SK-N-SH treated with all-trans-retinoic acid at 6 μM for 48 hours (cell line): ENCODE results near the gene MRM3.
"Not testable (repeated sequence)": the region's sequence is repeated elsewhere in the genome, so short reads cannot be mapped to it uniquely, and the experiment has no call there.

Experiments
- ARNTL ChIP-seq: fragments of 450-650 bp; formaldehyde crosslinking; IDR thresholded peaks from 2 replicates; pipeline ENCODE4 v1.5.0; 2020; ENCODE audit warnings: low read depth, mild to moderate bottlenecking, moderate library complexity, borderline replicate concordance
- CREB5 ChIP-seq: fragments of 250-450 bp; sonication (Bioruptor Pico); IDR thresholded peaks from 2 replicates; pipeline ENCODE4 v1.5.1; 2020; ENCODE audit warnings: low read depth, mild to moderate bottlenecking, moderate library complexity
- CSRNP3 ChIP-seq: fragments of 250-450 bp; sonication (Bioruptor Pico); IDR thresholded peaks from 2 replicates; pipeline ENCODE4 v1.5.1; 2021; ENCODE audit warnings: mild to moderate bottlenecking, moderate library complexity
- GLIS3 ChIP-seq: fragments of 250-450 bp; sonication (Bioruptor Pico); IDR thresholded peaks from 2 replicates; pipeline ENCODE4 v1.5.0; 2020; ENCODE audit warnings: mild to moderate bottlenecking, moderate library complexity
- ISL1 ChIP-seq: fragments of 250-450 bp; sonication (Bioruptor Pico); IDR thresholded peaks from 2 replicates; pipeline ENCODE4 v2.1.2; 2022; ENCODE audit warnings: mild to moderate bottlenecking, moderate library complexity
- OSR1 ChIP-seq: fragments of 250-450 bp; sonication (Bioruptor Pico); IDR thresholded peaks from 2 replicates; pipeline ENCODE4 v1.8.0; 2022; ENCODE audit warnings: moderate library complexity, mild to moderate bottlenecking, inconsistent platforms
- PATZ1 ChIP-seq: fragments of 250-450 bp; sonication (Bioruptor Pico); IDR thresholded peaks from 2 replicates; pipeline ENCODE4 v1.8.0; 2020; ENCODE audit warnings: mild to moderate bottlenecking, moderate library complexity, borderline replicate concordance
- PPARA ChIP-seq: fragments of 250-450 bp; sonication (Bioruptor Pico); IDR thresholded peaks from 2 replicates; pipeline ENCODE4 v1.5.0; 2020; ENCODE audit warnings: mild to moderate bottlenecking, borderline replicate concordance
- RARB ChIP-seq: fragments of 250-450 bp; sonication (Bioruptor Pico); IDR thresholded peaks from 2 replicates; pipeline ENCODE4 v1.8.0; 2021; ENCODE audit warnings: mild to moderate bottlenecking, moderate library complexity
- SNAI2 ChIP-seq: fragments of 250-450 bp; sonication (Bioruptor Pico); IDR thresholded peaks from 2 replicates; pipeline ENCODE4 v1.5.0; 2020; ENCODE audit warnings: mild to moderate bottlenecking, moderate library complexity
- TOX ChIP-seq: fragments of 250-450 bp; sonication (Bioruptor Pico); IDR thresholded peaks from 2 replicates; pipeline ENCODE4 v1.8.0; 2021; ENCODE audit warnings: mild to moderate bottlenecking, moderate library complexity, borderline replicate concordance
- ZFP3 ChIP-seq: fragments of 250-450 bp; sonication (Bioruptor Pico); IDR thresholded peaks from 2 replicates; pipeline ENCODE4 v1.5.0; 2020; ENCODE audit warnings: mild to moderate bottlenecking, moderate library complexity
- ZFP30 ChIP-seq: fragments of 450-650 bp; formaldehyde crosslinking; IDR thresholded peaks from 2 replicates; pipeline ENCODE4 v1.5.0; 2022; ENCODE audit warnings: mild to moderate bottlenecking, moderate library complexity
- ZNF8 ChIP-seq: fragments of 450-650 bp; formaldehyde crosslinking; IDR thresholded peaks from 2 replicates; pipeline ENCODE4 v1.5.0; 2020; ENCODE audit warnings: mild to moderate bottlenecking, moderate library complexity

- TF ChIP-seq PPARA (CRISPR knock-in tag); ZFP3 (CRISPR knock-in tag); RARB (CRISPR knock-in tag); ARNTL (CRISPR knock-in tag); TOX (CRISPR knock-in tag); OSR1 (CRISPR knock-in tag); ISL1 (CRISPR knock-in tag); SNAI2 (CRISPR knock-in tag); CSRNP3 (CRISPR knock-in tag); ZNF8 (CRISPR knock-in tag); GLIS3 (CRISPR knock-in tag); CREB5 (CRISPR knock-in tag); ZFP30; PATZ1: not testable (repeated sequence)
Observed at GRCh38 chr17:749359-749758, 32.8 kb upstream of the MRM3 start.
